Type B pancreatic cell (in vitro differentiated cells): ENCODE measurements around the gene CHN1. TPM values are rescaled to one million over a fixed set of nuclear protein-coding genes. Genes with fewer than 3 reads are reported as not detected.

Experiments
- DNase-seq: peaks from one replicate; pipeline ENCODE4 v3.0.0; 2021; ENCODE audit warnings: mixed read lengths; ENCODE audit not compliant: unreplicated experiment; ENCODE audit errors: extremely low spot score
- H3K27ac Mint-ChIP-seq: 2 replicates; pipeline ENCODE4 v1.8.0; 2021; ENCODE audit warnings: mild to moderate bottlenecking, mixed read lengths
- H3K27me3 Mint-ChIP-seq: 2 replicates; pipeline ENCODE4 v1.8.0; 2021; ENCODE audit warnings: mixed read lengths
- H3K36me3 Mint-ChIP-seq: 2 replicates; pipeline ENCODE4 v1.8.0; 2021; ENCODE audit warnings: mixed read lengths
- H3K4me1 Mint-ChIP-seq: one replicate; pipeline ENCODE4 v1.8.0; 2021; ENCODE audit warnings: mixed read lengths; ENCODE audit not compliant: unreplicated experiment
- H3K4me3 Mint-ChIP-seq: 2 replicates; pipeline ENCODE4 v1.8.0; 2021; ENCODE audit warnings: mild to moderate bottlenecking, mixed read lengths
- H3K9me3 Mint-ChIP-seq: 2 replicates; pipeline ENCODE4 v1.8.0; 2021; ENCODE audit warnings: mixed read lengths
- CTCF ChIP-seq: fragments of 200-600 bp; sonication (generic); conservative IDR thresholded peaks from 2 replicates; pipeline ENCODE4 v1.5.0; 2021; ENCODE audit warnings: antibody characterized with exemption, mild to moderate bottlenecking
- total RNA-seq: library from RNA; stranded (reverse); gene quantifications from 2 replicates; pipeline ENCODE4 v1.2.1, GENCODE V29; 2021; ENCODE audit warnings: low replicate concordance

Gene CHN1
- total RNA-seq, 1 donor from 2014 or later, result 24.0 TPM

GRCh38 chr2:174759381-174760065, 245.7 kb downstream of the CHN1 start:
- no peak for DNase-seq
- H3K9me3 Mint-ChIP-seq, result no peaks in the 10 kb centered on the region
- peaks cover 17% of the 10 kb centered on the region for H3K4me1 Mint-ChIP-seq
- H3K4me3 Mint-ChIP-seq, result no peak overlapping the region
- H3K36me3 Mint-ChIP-seq, result no peaks in the 10 kb centered on the region
- no peak overlapping the region for H3K27ac Mint-ChIP-seq
- peaks cover 3% of the 10 kb centered on the region for H3K27me3 Mint-ChIP-seq
- TF ChIP-seq CTCF, result no peak

GRCh38 chr2:174756743-174757142, 248.4 kb downstream of the CHN1 start:
- TF ChIP-seq CTCF, result no peak
- H3K27me3 Mint-ChIP-seq, result peaks cover 2% of the 10 kb centered on the region
- no peak overlapping the region for H3K4me3 Mint-ChIP-seq
- H3K27ac Mint-ChIP-seq, result no peak overlapping the region
- no peaks in the 10 kb centered on the region for H3K36me3 Mint-ChIP-seq
- no peaks in the 10 kb centered on the region for H3K9me3 Mint-ChIP-seq
- DNase-seq, result no peak
- H3K4me1 Mint-ChIP-seq, result peaks cover 8% of the 10 kb centered on the region

- Mint-ChIP-seq H3K36me3 (no peaks in the 10 kb centered on the region), H3K27ac (no peak overlapping the region), H3K27me3 (no peaks in the 10 kb centered on the region), H3K9me3 (no peaks in the 10 kb centered on the region), H3K4me1 (peaks cover 4% of the 10 kb centered on the region), H3K4me3 (no peak overlapping the region)
- TF ChIP-seq CTCF, result no peak
- no peak for DNase-seq
Measured at GRCh38 chr2:174753038-174753633, 252.0 kb downstream of the CHN1 start.

- Mint-ChIP-seq H3K36me3 (no peaks in the 10 kb centered on the region), H3K27ac (no peak overlapping the region), H3K27me3 (no peaks in the 10 kb centered on the region), H3K4me3 (no peak overlapping the region), H3K9me3 (no peaks in the 10 kb centered on the region), H3K4me1 (peaks cover 4% of the 10 kb centered on the region)
- DNase-seq, result no peak
- no peak for TF ChIP-seq CTCF
Measured at GRCh38 chr2:174752403-174753037, 252.7 kb downstream of the CHN1 start.

GRCh38 chr2:174750923-174751441, 254.2 kb downstream of the CHN1 start:
- Mint-ChIP-seq H3K4me3 (no peak overlapping the region), H3K27me3 (no peaks in the 10 kb centered on the region), H3K9me3 (no peaks in the 10 kb centered on the region), H3K36me3 (no peaks in the 10 kb centered on the region), H3K27ac (no peak overlapping the region), H3K4me1 (peaks cover 4% of the 10 kb centered on the region)
- TF ChIP-seq CTCF, result no peak
- no peak for DNase-seq
